Measurements from ENCODE around the gene EIF4G3. TPM values are rescaled to one million over a fixed set of nuclear protein-coding genes. Genes with fewer than 3 reads are reported as not detected.
"Not testable (repeated sequence)": the region's sequence is repeated elsewhere in the genome, so short reads cannot be mapped to it uniquely, and the experiment has no call there.

The EIF4G3 gene
- total RNA-seq, 1 donor from 2014 or later, result 39.3 TPM

DNA sequence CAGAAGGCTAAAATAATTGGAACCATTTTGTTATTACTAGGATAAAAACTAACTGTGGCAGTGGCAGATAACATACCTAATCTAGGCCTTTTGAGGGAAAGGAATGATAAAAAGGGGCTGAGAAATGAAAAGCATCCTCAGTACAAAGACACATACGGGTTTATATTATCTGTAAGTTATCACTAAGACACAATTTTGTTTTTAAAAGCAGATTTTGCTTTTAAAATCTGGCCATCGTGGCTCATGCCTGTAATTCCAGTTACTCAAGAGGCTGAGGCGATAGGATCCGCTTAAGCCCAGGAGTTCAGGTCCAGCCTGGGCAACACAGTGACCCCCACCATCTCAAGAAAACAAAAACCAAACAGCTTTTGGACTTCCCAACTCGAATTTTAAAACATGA is 364.8 kb downstream of the EIF4G3 start:
- TF ChIP-seq CTCF (IDR thresholded peaks at IDR 0.05) (no peak), POLR2AphosphoS5 (IDR thresholded peaks at IDR 0.05; ENCODE audit: insufficient read depth in 1 of 2, low read depth in 1 of 2) (no peak), POLR2A (IDR thresholded peaks at IDR 0.05) (no peak)
- intact Hi-C loops (cut with DNase I), result no loop called here
- Histone ChIP-seq H3K4me3 (no peak overlapping the region), H3K9me3 (no peaks in the 10 kb centered on the region), H3K36me3 (peaks cover 0 to 21% of the 10 kb centered on the region in 2 donors), H3K27me3 (no peaks in the 10 kb centered on the region), H3K27ac (no peak overlapping the region), H3K4me1 (no peaks in the 10 kb centered on the region)
- no peak for DNase-seq (ENCODE audit: extremely low spot score in 2 of 2)

GRCh38 chr1:20793236-20793635 is 383.5 kb downstream of the EIF4G3 start:
- DNase-seq (ENCODE audit: extremely low spot score in 2 of 2), result no peak

GRCh38 chr1:20792196-20792595 is 384.5 kb downstream of the EIF4G3 start:
- intact Hi-C loops (cut with DNase I), result no loop called here
- Histone ChIP-seq H3K4me1 (peaks cover 9% of the 10 kb centered on the region), H3K27me3 (no peaks in the 10 kb centered on the region), H3K36me3 (no peaks in the 10 kb centered on the region), H3K4me3 (no peak overlapping the region), H3K9me3 (no peaks in the 10 kb centered on the region), H3K27ac (no peak overlapping the region)
- no peak for DNase-seq (ENCODE audit: extremely low spot score in 2 of 2)
- no peak for TF ChIP-seq CTCF (IDR thresholded peaks at IDR 0.05)
- no peak for TF ChIP-seq POLR2A (IDR thresholded peaks at IDR 0.05)
- TF ChIP-seq POLR2AphosphoS5 (IDR thresholded peaks at IDR 0.05; ENCODE audit: insufficient read depth in 1 of 2, low read depth in 1 of 2), result no peak

More at GRCh38 chr1:20793236-20793635, 383.5 kb downstream of the EIF4G3 start:
- H3K9me3 ChIP-seq, result no peaks in the 10 kb centered on the region
- H3K4me1 ChIP-seq, result peaks cover 4% of the 10 kb centered on the region
- intact Hi-C loops (cut with DNase I), result no loop called here
- no peaks in the 10 kb centered on the region for H3K27me3 ChIP-seq
- no peaks in the 10 kb centered on the region for H3K36me3 ChIP-seq
- H3K27ac ChIP-seq, result no peak overlapping the region
- TF ChIP-seq POLR2A (IDR thresholded peaks at IDR 0.05), result no peak
- TF ChIP-seq CTCF (IDR thresholded peaks at IDR 0.05), result no peak
- no peak for TF ChIP-seq POLR2AphosphoS5 (IDR thresholded peaks at IDR 0.05; ENCODE audit: insufficient read depth in 1 of 2, low read depth in 1 of 2)
- no peak overlapping the region for H3K4me3 ChIP-seq

- Histone ChIP-seq H3K27me3 (no peaks in the 10 kb centered on the region), H3K4me1 (peaks cover 9% of the 10 kb centered on the region), H3K27ac (no peak overlapping the region), H3K4me3 (no peak overlapping the region), H3K36me3 (no peaks in the 10 kb centered on the region), H3K9me3 (no peaks in the 10 kb centered on the region)
- TF ChIP-seq POLR2AphosphoS5 (IDR thresholded peaks at IDR 0.05; ENCODE audit: insufficient read depth in 1 of 2, low read depth in 1 of 2) (no peak), POLR2A (IDR thresholded peaks at IDR 0.05) (no peak), CTCF (IDR thresholded peaks at IDR 0.05) (no peak)
- intact Hi-C loops (cut with DNase I), result no loop called here
- no peak for DNase-seq (ENCODE audit: extremely low spot score in 2 of 2)
These were observed 385.9 kb downstream of the EIF4G3 start for GRCh38 chr1:20790785-20791184.

GRCh38 chr1:20789598-20789997 is 387.1 kb downstream of the EIF4G3 start:
- not testable (repeated sequence) for H3K4me3 ChIP-seq; H3K9me3 ChIP-seq; H3K27me3 ChIP-seq; H3K36me3 ChIP-seq; DNase-seq (ENCODE audit: extremely low spot score in 2 of 2); H3K27ac ChIP-seq
- peaks cover 17% of the 10 kb centered on the region for H3K4me1 ChIP-seq
- intact Hi-C loops (cut with DNase I), result loop anchor here (5.0 kb wide), 1 partner anchor 1847 kb away; no protein-coding TSS in a partner anchor
